SU-DHL-6 (cell line): Measurements from ENCODE around the gene FAM114A1.

Source experiments
- CTCF ChIP-seq: fragments of 200-600 bp; sonication (generic); IDR thresholded peaks from one replicate; pipeline ENCODE4 v1.5.1; 2017; ENCODE audit warnings: antibody characterized with exemption, mild to moderate bottlenecking, low read length, moderate library complexity; ENCODE audit not compliant: insufficient read depth, poor library complexity, severe bottlenecking
- EZH2phosphoT487 ChIP-seq: fragments of 200-600 bp; sonication (generic), shearing (Covaris generic); conservative IDR thresholded peaks from 2 replicates; pipeline ENCODE4 v1.6.1; 2018; ENCODE audit warnings: mild to moderate bottlenecking, antibody characterized with exemption, low read length, moderate library complexity, mixed read lengths

GRCh38 chr4:38976308-38976707, 108.7 kb downstream of the FAM114A1 start:
- TF ChIP-seq CTCF, result no peak
- no peak for TF ChIP-seq EZH2phosphoT487
